ENCODE results near the gene SBNO1.

SBNO1 gene

DNA sequence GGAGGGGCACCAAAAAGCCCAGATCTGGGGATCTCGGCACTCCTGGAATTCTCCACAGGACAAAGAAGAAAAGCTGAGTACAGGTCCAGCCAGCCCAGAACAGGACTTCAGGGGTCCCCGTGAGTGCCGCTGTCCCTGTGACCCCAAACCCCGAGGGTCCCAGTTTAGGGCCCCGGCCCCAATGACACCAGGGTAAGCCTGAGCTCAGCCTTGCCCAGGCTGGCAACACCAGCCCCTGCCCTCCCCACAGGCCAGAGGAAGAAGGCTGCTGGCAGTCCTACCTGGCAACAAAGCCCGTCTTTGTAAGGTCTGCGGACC is 94.8 kb downstream of the SBNO1 start:
- peak overlapping the region; percentile 72 to 82 for H3K27ac ChIP-seq
- intact Hi-C loops (cut with DNase I; ENCODE audit: low total_unique reads): loop anchor here (5.0 to 10.0 kb wide), 2 partner anchors 95 to 327 kb away; partner anchors contain the start of gene SBNO1
- no peaks in the 10 kb centered on the region for H3K9me3 ChIP-seq
- TF ChIP-seq, protein P1, sequence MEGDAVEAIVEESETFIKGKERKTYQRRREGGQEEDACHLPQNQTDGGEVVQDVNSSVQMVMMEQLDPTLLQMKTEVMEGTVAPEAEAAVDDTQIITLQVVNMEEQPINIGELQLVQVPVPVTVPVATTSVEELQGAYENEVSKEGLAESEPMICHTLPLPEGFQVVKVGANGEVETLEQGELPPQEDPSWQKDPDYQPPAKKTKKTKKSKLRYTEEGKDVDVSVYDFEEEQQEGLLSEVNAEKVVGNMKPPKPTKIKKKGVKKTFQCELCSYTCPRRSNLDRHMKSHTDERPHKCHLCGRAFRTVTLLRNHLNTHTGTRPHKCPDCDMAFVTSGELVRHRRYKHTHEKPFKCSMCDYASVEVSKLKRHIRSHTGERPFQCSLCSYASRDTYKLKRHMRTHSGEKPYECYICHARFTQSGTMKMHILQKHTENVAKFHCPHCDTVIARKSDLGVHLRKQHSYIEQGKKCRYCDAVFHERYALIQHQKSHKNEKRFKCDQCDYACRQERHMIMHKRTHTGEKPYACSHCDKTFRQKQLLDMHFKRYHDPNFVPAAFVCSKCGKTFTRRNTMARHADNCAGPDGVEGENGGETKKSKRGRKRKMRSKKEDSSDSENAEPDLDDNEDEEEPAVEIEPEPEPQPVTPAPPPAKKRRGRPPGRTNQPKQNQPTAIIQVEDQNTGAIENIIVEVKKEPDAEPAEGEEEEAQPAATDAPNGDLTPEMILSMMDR (IDR thresholded peaks at IDR 0.05): no peak
- peaks cover 0 to 42% (median 29%) of the 10 kb centered on the region in 4 donors for H3K4me1 ChIP-seq
- H3K27me3 ChIP-seq: no peaks in the 10 kb centered on the region
- peak overlapping the region; percentile 74 to 90 for H3K4me3 ChIP-seq
- no peak for DNase-seq
- peaks cover 0 to 26% (median 12%) of the 10 kb centered on the region in 3 donors for H3K36me3 ChIP-seq

DNA sequence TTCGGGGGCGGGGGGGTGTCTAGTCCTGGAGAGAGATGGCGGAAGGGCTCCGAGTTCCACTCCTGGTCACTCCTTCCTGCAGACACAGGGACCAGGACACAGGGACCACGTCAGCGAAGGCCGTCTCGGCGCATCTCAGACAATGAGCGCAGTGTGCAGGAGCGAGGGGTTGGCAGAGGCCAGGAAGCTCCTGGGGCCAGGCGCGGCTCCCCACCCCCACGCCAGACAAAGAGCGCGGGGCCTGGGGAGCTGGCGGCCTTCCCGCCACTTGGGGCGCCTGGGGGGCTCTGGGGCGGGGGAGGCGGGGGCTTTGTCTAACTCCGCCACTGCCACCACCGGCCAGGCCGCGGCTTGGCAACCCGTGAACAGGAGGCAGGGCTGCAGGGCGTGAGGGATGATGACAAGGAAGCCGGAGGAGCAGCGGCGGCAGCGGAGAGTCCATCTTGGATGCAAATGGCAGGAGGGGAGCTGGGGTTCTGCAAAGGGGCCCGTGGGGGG is 95.2 kb downstream of the SBNO1 start:
- H3K9me3 ChIP-seq: no peaks in the 10 kb centered on the region
- peaks cover 3 to 30% (median 16%) of the 10 kb centered on the region in 3 donors for H3K36me3 ChIP-seq
- H3K27me3 ChIP-seq: no peaks in the 10 kb centered on the region
- DNase-seq: peak in 1 of 2 donors; percentile 66
- H3K4me3 ChIP-seq: peak overlapping the region; percentile 74 to 90
- intact Hi-C loops (cut with DNase I; ENCODE audit: low total_unique reads): loop anchor here (5.0 to 10.0 kb wide), 2 partner anchors 95 to 328 kb away; partner anchors contain the start of gene SBNO1
- peak overlapping the region; percentile 72 to 82 for H3K27ac ChIP-seq
- TF ChIP-seq, protein P1 (IDR thresholded peaks at IDR 0.05): no peak
- peaks cover 0 to 42% (median 29%) of the 10 kb centered on the region in 4 donors for H3K4me1 ChIP-seq

DNA sequence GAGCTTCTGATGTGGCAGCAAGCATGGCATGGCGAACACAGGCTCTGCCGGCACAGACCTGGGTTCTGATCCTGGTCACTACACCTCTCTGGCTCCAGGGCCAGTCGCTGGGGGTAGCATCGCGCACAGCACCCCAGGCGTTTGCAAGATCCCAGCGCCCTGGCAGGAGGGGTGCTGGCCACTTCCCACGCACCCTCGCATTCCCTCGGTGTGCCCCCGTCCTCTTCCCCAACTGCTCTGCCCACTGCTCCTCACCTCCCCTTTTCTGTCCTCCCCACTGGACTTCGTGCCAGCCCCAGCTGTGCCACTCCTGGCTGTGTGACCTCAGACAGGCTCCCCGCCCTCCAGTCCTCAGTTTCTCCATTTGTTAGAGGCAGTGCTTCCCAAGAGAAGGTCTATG is 95.8 kb downstream of the SBNO1 start:
- peaks cover 0 to 42% (median 29%) of the 10 kb centered on the region in 4 donors for H3K4me1 ChIP-seq
- no peaks in the 10 kb centered on the region for H3K27me3 ChIP-seq
- peaks cover 4 to 36% (median 21%) of the 10 kb centered on the region in 3 donors for H3K36me3 ChIP-seq
- DNase-seq: no peak
- peak overlapping the region; percentile 72 to 82 for H3K27ac ChIP-seq
- H3K9me3 ChIP-seq: no peaks in the 10 kb centered on the region
- TF ChIP-seq, protein P1 (IDR thresholded peaks at IDR 0.05): no peak
- peak overlapping the region in 1 of 2 donors; percentile 90 for H3K4me3 ChIP-seq
- intact Hi-C loops (cut with DNase I; ENCODE audit: low total_unique reads): loop anchor here (5.0 to 10.0 kb wide), 2 partner anchors 96 to 328 kb away; partner anchors contain the start of gene SBNO1

DNA sequence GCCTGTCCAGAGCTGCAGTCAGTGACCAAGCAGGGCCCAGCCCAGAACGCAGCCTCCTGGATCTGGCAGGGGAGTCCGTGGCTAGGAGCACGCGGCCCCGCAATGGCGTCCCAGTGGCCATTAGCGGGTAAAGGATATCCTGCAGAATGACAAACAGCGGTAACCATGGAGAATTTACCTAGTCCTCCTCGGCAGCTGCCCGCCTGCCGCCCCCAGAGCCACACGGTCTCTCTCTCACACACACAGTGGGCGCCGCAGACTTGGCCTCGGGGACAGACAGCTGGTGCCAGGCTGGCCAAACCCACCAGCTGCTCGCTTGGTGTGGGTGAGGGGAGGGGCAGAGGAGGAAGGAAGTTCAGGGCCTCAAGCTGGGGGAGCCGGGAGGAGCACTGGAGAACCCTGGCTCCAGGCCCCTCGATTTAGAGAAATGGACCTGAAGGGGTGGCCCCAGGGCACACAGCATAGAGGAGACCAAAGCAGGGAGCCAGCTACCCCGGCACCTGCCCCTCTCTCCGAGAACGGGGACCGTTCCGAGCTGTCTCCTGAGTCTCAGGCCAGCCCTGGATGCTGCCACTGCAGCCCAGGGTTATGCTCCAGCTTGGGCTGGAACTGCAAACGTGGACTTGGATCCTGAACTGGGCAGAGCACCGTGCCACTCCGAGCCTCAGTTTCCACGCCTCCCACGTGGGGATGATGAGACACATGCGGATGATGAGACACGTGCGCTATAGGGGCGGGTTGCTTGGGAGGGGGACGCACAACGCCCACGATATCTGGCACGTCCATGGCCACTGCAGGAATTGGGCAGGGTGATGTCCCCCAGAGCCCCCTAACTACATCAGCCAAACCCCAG is 96.4 kb downstream of the SBNO1 start:
- H3K27ac ChIP-seq: peak overlapping the region; percentile 72 to 82
- peaks cover 4 to 42% (median 25%) of the 10 kb centered on the region in 3 donors for H3K36me3 ChIP-seq
- intact Hi-C loops (cut with DNase I; ENCODE audit: low total_unique reads): loop anchor here (5.0 to 10.0 kb wide), 2 partner anchors 97 to 329 kb away; partner anchors contain the start of gene SBNO1
- peaks cover 0 to 42% (median 29%) of the 10 kb centered on the region in 4 donors for H3K4me1 ChIP-seq
- no peaks in the 10 kb centered on the region for H3K27me3 ChIP-seq
- DNase-seq: no peak
- peak overlapping the region in 1 of 2 donors; percentile 90 for H3K4me3 ChIP-seq
- TF ChIP-seq, protein P1 (IDR thresholded peaks at IDR 0.05): no peak
- H3K9me3 ChIP-seq: no peaks in the 10 kb centered on the region

DNA sequence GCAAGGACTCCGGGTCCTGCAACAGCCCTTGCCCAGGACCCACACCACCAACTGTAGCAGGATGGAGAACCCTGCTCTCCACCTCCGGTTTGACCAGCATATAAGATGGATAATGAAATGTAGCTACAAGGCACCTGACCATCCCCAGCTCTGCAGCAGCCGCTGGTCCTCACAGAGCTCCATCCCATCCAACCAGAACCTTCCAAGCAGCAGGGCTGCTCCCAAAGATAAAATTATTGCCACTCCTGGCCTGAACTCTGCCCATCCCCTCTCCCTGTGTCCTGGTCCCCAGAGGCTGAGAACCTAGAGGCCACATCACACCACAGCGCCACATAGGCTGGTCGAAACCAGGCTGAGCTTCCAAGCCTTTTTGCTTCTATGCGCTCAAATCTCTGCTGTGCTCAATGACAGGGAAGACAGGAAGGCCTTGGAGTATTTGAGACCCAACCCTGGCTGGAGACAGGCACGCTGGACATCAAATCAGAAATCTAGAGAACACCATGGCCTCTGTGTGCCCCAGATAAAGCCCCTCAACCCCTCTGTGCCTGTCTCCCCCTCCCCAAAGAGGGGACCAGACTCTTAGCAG is 97.2 kb downstream of the SBNO1 start:
- Histone ChIP-seq H3K4me3 (no peak overlapping the region), H3K36me3 (peaks cover 4 to 49% (median 30%) of the 10 kb centered on the region in 3 donors), H3K27me3 (no peaks in the 10 kb centered on the region), H3K27ac (peak overlapping the region; percentile 72 to 82), H3K4me1 (peaks cover 0 to 38% (median 27%) of the 10 kb centered on the region in 4 donors), H3K9me3 (no peaks in the 10 kb centered on the region)
- no peak for DNase-seq
- TF ChIP-seq, protein P1 (IDR thresholded peaks at IDR 0.05): no peak
- intact Hi-C loops (cut with DNase I; ENCODE audit: low total_unique reads): loop anchor here (5.0 to 10.0 kb wide), 2 partner anchors 97 to 330 kb away; partner anchors contain the start of gene SBNO1

All from tibial artery (tissue), 4 donors.